CD4-positive, alpha-beta T cell (primary cell): ENCODE measurements around the gene ZMAT1. TPM values are rescaled to one million over a fixed set of nuclear protein-coding genes. Genes with fewer than 3 reads are reported as not detected.

Source experiments
- ATAC-seq: fragments of 200-7000 bp; cut with Tn5 transposase; one replicate; pipeline ENCODE4 v1.10.0; 2022; ENCODE audit warnings: mild to moderate bottlenecking; ENCODE audit not compliant: poor library complexity
- CTCF ChIA-PET: fragments of 350-600 bp; sonication (Branson Sonifier 250); formaldehyde crosslinking; loops from one replicate; lab custom pipeline; 2021; ENCODE audit warnings: antibody characterized with exemption, inconsistent platforms; lab: Charles Lee
- POLR2A ChIA-PET: fragments of 350-600 bp; sonication (Branson Sonifier 250); formaldehyde crosslinking; loops from one replicate; lab custom pipeline; 2021; ENCODE audit warnings: antibody characterized with exemption, inconsistent platforms; lab: Charles Lee
- DNase-seq, 14 experiments: peaks; one replicate each; pipeline ENCODE4 v3.0.0-alpha.2; 2013 to 2020; ENCODE audit warnings: mixed read lengths in 2 of 14
- H3K27ac ChIP-seq, 2 donors: one replicate each; pipeline versions ENCODE4 v1.5.1 to v1.7.0; 2013; ENCODE audit warnings: low read length in 2 of 2, low read depth in 1 of 2, mild to moderate bottlenecking in 1 of 2
- H3K27me3 ChIP-seq, 2 experiments: 1 replicate in 1 of 2; 2 replicates in 1 of 2; pipeline versions ENCODE4 v1.6.1 to v1.7.0; 2013; ENCODE audit warnings: low read length in 2 of 2, control low read depth in 1 of 2, mild to moderate bottlenecking in 1 of 2, moderate library complexity in 1 of 2; ENCODE audit not compliant: insufficient read depth in 2 of 2, control insufficient read depth in 1 of 2
- H3K36me3 ChIP-seq: one replicate; pipeline ENCODE4 v1.6.1; 2013; ENCODE audit warnings: low read length, control low read depth; ENCODE audit not compliant: insufficient read depth
- H3K4me1 ChIP-seq: one replicate; pipeline ENCODE4 v1.6.1; 2013; ENCODE audit warnings: low read length, control low read depth; ENCODE audit not compliant: insufficient read depth
- H3K4me3 ChIP-seq: one replicate; pipeline ENCODE4 v1.5.1; 2013; ENCODE audit warnings: mild to moderate bottlenecking, low read length, moderate library complexity
- H3K9me3 ChIP-seq, 2 experiments: 1 replicate in 1 of 2; 2 replicates in 1 of 2; pipeline versions ENCODE4 v1.6.1 to v1.7.0; 2013; ENCODE audit warnings: low read length in 2 of 2, mild to moderate bottlenecking in 2 of 2, control low read depth in 1 of 2, moderate library complexity in 1 of 2; ENCODE audit not compliant: control insufficient read depth in 1 of 2, insufficient read depth in 1 of 2
- H3K27ac Mint-ChIP-seq: one replicate; pipeline ENCODE4 v1.8.0; 2020; ENCODE audit warnings: mixed read lengths
- H3K27me3 Mint-ChIP-seq: one replicate; pipeline ENCODE4 v1.8.0; 2021; ENCODE audit warnings: mixed read lengths
- H3K36me3 Mint-ChIP-seq: one replicate; pipeline ENCODE4 v1.8.0; 2021; ENCODE audit warnings: low read depth, mixed read lengths
- H3K4me1 Mint-ChIP-seq: one replicate; pipeline ENCODE4 v1.8.0; 2021; ENCODE audit warnings: low read depth, mixed read lengths
- H3K4me3 Mint-ChIP-seq: one replicate; pipeline ENCODE4 v1.8.0; 2020; ENCODE audit warnings: mild to moderate bottlenecking, mixed read lengths
- H3K9me3 Mint-ChIP-seq: one replicate; pipeline ENCODE4 v1.8.0; 2020; ENCODE audit warnings: mixed read lengths
- CTCF ChIP-seq: fragments of 200-600 bp; IDR thresholded peaks from one replicate; pipeline ENCODE4 v1.8.0; 2022; ENCODE audit warnings: antibody characterized with exemption, mild to moderate bottlenecking
- intact Hi-C, 2 experiments: fragments of 100-400 bp; cut with DNase I in 1 of 2; cut with micrococcal nuclease in 1 of 2; formaldehyde crosslinking; loops; one replicate each; pipeline versions ENCODE4 v1.15.1 to v1.9.0; 2023 to 2025; cut with DNase I, micrococcal nuclease
- total RNA-seq, 174 experiments: library from RNA in 2 of 174; stranded (reverse) in 2 of 174; gene quantifications; one replicate each; pipeline ENCODE4 v1.2.3 and lab custom pipeline; 2021 to 2026

ZMAT1 gene
- total RNA-seq, 2 experiments from 2014 or later: 19.2 to 20.2 TPM

GRCh38 chrX:101925733-101926132, 6.1 kb downstream of the ZMAT1 start:
- POLR2A ChIA-PET: no interaction called here
- Mint-ChIP-seq H3K4me1 (peaks cover 12% of the 10 kb centered on the region), H3K27ac (no peak overlapping the region), H3K4me3 (no peak overlapping the region), H3K36me3 (no peaks in the 10 kb centered on the region), H3K27me3 (no peaks in the 10 kb centered on the region), H3K9me3 (no peaks in the 10 kb centered on the region)
- ATAC-seq: no peak
- TF ChIP-seq CTCF: no peak
- intact Hi-C loops: loop anchor here in 1 of 2 experiments (10.0 kb wide), 1 partner anchor 1749 kb away; no protein-coding TSS in a partner anchor
- H3K36me3 ChIP-seq: no peaks in the 10 kb centered on the region
- no peaks in the 10 kb centered on the region for H3K27me3 ChIP-seq
- H3K9me3 ChIP-seq: no peaks in the 10 kb centered on the region
- no peak overlapping the region for H3K27ac ChIP-seq
- CTCF ChIA-PET: interaction anchor here (0.7 kb wide), 1 partner anchor 57 kb away, joined by 3 read pairs; no protein-coding TSS in a partner anchor
- DNase-seq: no peak
- H3K4me3 ChIP-seq: no peak overlapping the region
- H3K4me1 ChIP-seq: no peaks in the 10 kb centered on the region

GRCh38 chrX:101918751-101919150, 13.1 kb downstream of the ZMAT1 start:
- Mint-ChIP-seq H3K9me3 (peaks cover 8% of the 10 kb centered on the region), H3K27me3 (no peaks in the 10 kb centered on the region), H3K27ac (no peak overlapping the region), H3K4me1 (peaks cover 4% of the 10 kb centered on the region), H3K36me3 (peaks cover 36% of the 10 kb centered on the region), H3K4me3 (no peak overlapping the region)
- Histone ChIP-seq H3K27me3 (no peaks in the 10 kb centered on the region), H3K4me3 (no peak overlapping the region), H3K27ac (no peak overlapping the region), H3K9me3 (no peaks in the 10 kb centered on the region), H3K4me1 (no peaks in the 10 kb centered on the region), H3K36me3 (no peaks in the 10 kb centered on the region)
- intact Hi-C loops: no loop called here
- ChIA-PET CTCF (no interaction called here), POLR2A (no interaction called here)
- ATAC-seq (no peak), DNase-seq (no peak)
- no peak for TF ChIP-seq CTCF

- Histone ChIP-seq H3K27ac (no peak overlapping the region), H3K9me3 (peaks cover 7 to 27% of the 10 kb centered on the region in 2 experiments), H3K4me1 (no peaks in the 10 kb centered on the region), H3K4me3 (no peak overlapping the region), H3K27me3 (no peaks in the 10 kb centered on the region), H3K36me3 (no peaks in the 10 kb centered on the region)
- Mint-ChIP-seq H3K36me3 (peaks cover 49% of the 10 kb centered on the region), H3K4me3 (no peak overlapping the region), H3K9me3 (peaks cover 4% of the 10 kb centered on the region), H3K27me3 (no peaks in the 10 kb centered on the region), H3K27ac (no peak overlapping the region), H3K4me1 (no peaks in the 10 kb centered on the region)
- no peak for ATAC-seq
- CTCF ChIA-PET: no interaction called here
- no peak for TF ChIP-seq CTCF
- DNase-seq: no peak
- POLR2A ChIA-PET: no interaction called here
- intact Hi-C loops: no loop called here
Observed at GRCh38 chrX:101906136-101906796, 25.6 kb downstream of the ZMAT1 start.
